ENCODE data around the gene FLT4. TPM values are rescaled to one million over a fixed set of nuclear protein-coding genes. Genes with fewer than 3 reads are reported as not detected.

FLT4 gene
- total RNA-seq, 1 experiment from 2014 or later, result 6.3 TPM

DNA sequence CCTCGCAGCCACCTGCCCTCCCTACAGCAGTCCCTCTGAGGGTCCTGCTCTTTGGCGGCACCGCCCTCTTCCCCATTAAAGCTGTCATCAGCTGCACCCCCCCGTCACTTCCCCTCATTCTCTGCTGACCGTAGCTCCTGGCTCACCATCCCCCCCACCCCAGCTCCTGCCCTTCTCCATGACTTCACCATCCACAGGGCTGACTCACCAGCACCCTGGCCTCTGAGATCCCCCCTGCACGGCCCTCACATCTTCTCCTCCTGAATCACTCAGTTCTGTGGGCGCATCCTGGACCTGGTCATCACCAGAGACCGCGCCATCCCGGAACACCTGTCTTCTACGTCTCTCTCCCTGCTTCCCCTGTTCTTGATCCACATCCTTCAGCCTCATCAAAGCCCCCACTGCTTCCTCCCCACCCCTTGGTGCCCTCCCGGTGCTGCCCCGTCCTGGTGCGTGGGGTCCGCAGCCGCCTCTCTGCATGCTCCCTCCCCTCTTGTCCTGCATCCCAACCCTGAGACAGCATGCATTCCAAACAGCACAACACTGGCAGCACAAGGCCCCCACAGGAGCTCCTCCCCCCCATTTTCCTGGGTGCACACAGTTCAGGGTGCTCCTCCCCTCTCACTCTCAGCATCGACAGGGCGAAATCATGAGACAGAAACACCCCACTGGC, 12.9 kb downstream of the FLT4 start:
- H3K27ac Mint-ChIP-seq, result no peak overlapping the region
- no CpG with 5 or more reads among the region's 18 CpGs for WGBS (ENCODE audit: extremely low coverage, insufficient read length, low lambda C conversion rate)
- no peak overlapping the region for H4K91ac ChIP-seq (ENCODE audit: insufficient read length, low read depth, low read length)
- H3K4me1 Mint-ChIP-seq, result peaks cover 5 to 15% of the 10 kb centered on the region in 2 experiments; a peak in 2 of 4 replicates
- H3K9me3 Mint-ChIP-seq, result 0 out of 5 replicates have a peak, but pooled peaks cover 0 to 2% of the 10 kb centered on the region in 2 experiments
- no peaks in the 10 kb centered on the region for H3K23me2 ChIP-seq (ENCODE audit: insufficient read length, low read depth, low read length, poor library complexity, severe bottlenecking)
- H3T11ph ChIP-seq (ENCODE audit: low read length), result no peak overlapping the region
- H3K4me2 ChIP-seq (ENCODE audit: insufficient read depth, insufficient read length, low read length), result no peak overlapping the region
- no peaks in the 10 kb centered on the region for H3K4me1 ChIP-seq (ENCODE audit: insufficient read depth, low read length)
- no peaks in the 10 kb centered on the region for H3K27me3 ChIP-seq (ENCODE audit: insufficient read depth, low read length)
- no peaks in the 10 kb centered on the region for H3K79me1 ChIP-seq (ENCODE audit: insufficient read depth, low read depth, low read length, poor library complexity, severe bottlenecking)
- H3K56ac ChIP-seq (ENCODE audit: insufficient read length, low read depth, low read length), result no peak overlapping the region
- no peak for TF ChIP-seq CTCF (conservative IDR thresholded peaks at IDR 0.05)
- H3K9ac ChIP-seq (ENCODE audit: extremely low read depth, insufficient read length, low read length), result no peak overlapping the region
- H3K79me2 ChIP-seq (ENCODE audit: insufficient read depth, low read length), result no peaks in the 10 kb centered on the region
- H2BK20ac ChIP-seq (ENCODE audit: low read depth, low read length, poor library complexity, severe bottlenecking), result no peak overlapping the region
- no peak overlapping the region for H3K23ac ChIP-seq (ENCODE audit: insufficient read length, low read depth, low read length)
- H2BK120ac ChIP-seq (ENCODE audit: low read depth, low read length, poor library complexity, severe bottlenecking), result no peak overlapping the region
- H2AFZ ChIP-seq (ENCODE audit: low read length), result no peak overlapping the region
- no peak overlapping the region for H2BK12ac ChIP-seq (ENCODE audit: insufficient read length, low read depth, low read length)
- no peaks in the 10 kb centered on the region for H3K9me3 ChIP-seq (ENCODE audit: control insufficient read depth, low read depth, low read length)
- H3K27me3 Mint-ChIP-seq (ENCODE audit: low read depth), result peaks cover 8% of the 10 kb centered on the region
- H2AK5ac ChIP-seq (ENCODE audit: insufficient read length, low read length), result no peak overlapping the region
- no peak for DNase-seq
- no peak overlapping the region for H3K4ac ChIP-seq (ENCODE audit: low read depth, low read length)
- no peak overlapping the region for H4K8ac ChIP-seq (replicated peaks; ENCODE audit: insufficient read length, low read depth, low read length)
- H3K4me3 Mint-ChIP-seq, result no peak overlapping the region
- no peaks in the 10 kb centered on the region; a peak in 2 of 7 replicates for H3K36me3 Mint-ChIP-seq (ENCODE audit: insufficient read depth in 1 of 3, low read depth in 3 of 3)
- H2BK5ac ChIP-seq (ENCODE audit: insufficient read length, low read length), result no peak overlapping the region
- H4K5ac ChIP-seq (ENCODE audit: insufficient read length, low read depth, low read length), result no peak overlapping the region
- peaks cover 3% of the 10 kb centered on the region for H4K20me1 ChIP-seq (ENCODE audit: control insufficient read depth, insufficient read depth, insufficient read length)
- no peak overlapping the region for H3K14ac ChIP-seq (ENCODE audit: insufficient read depth, low read length)
- no peak overlapping the region for H3K18ac ChIP-seq (ENCODE audit: insufficient read length, low read depth, low read length)
- H3K27ac ChIP-seq (ENCODE audit: insufficient read length, low read depth, low read length), result no peak overlapping the region
- no peak overlapping the region for H2BK15ac ChIP-seq (ENCODE audit: low read depth, low read length)

All from H9 (cell line).